Keratinocyte (primary cell): Measurements from ENCODE around the gene GRK7. TPM values are rescaled to one million over a fixed set of nuclear protein-coding genes. Genes with fewer than 3 reads are reported as not detected.

Source experiments
- DNase-seq: peaks from one replicate; pipeline ENCODE4 v3.0.0-alpha.2; 2011; ENCODE audit warnings: low read depth, missing footprints, low spot score
- FAIRE-seq: peaks from 2 replicates; lab custom pipeline; 2011; peaks lifted over from hg19 to GRCh38; lab: Jason Lieb, UNC
- H2AFZ ChIP-seq: 2 replicates; pipeline ENCODE4 v1.6.0; 2012; ENCODE audit warnings: low read length, control low read depth, inconsistent platforms; ENCODE audit not compliant: control insufficient read depth
- H3K27ac ChIP-seq: 2 replicates; pipeline ENCODE4 v1.5.1; 2011; ENCODE audit warnings: low read length; ENCODE audit not compliant: control insufficient read depth, insufficient read depth
- H3K27me3 ChIP-seq: 3 replicates; pipeline ENCODE4 v1.6.0; 2011; ENCODE audit warnings: low read length; ENCODE audit not compliant: control insufficient read depth, insufficient read depth; ENCODE audit errors: extremely low read depth
- H3K36me3 ChIP-seq, 2 experiments: 2 replicates in 1 of 2; 3 replicates in 1 of 2; pipeline ENCODE4 v1.5.1; 2011; ENCODE audit warnings: low read length in 2 of 2, mild to moderate bottlenecking in 1 of 2; ENCODE audit not compliant: control insufficient read depth in 2 of 2, insufficient read depth in 2 of 2; ENCODE audit errors: extremely low read depth in 1 of 2
- H3K4me1 ChIP-seq: 3 replicates; pipeline ENCODE4 v1.5.1; 2011; ENCODE audit warnings: low read length; ENCODE audit not compliant: control insufficient read depth, insufficient read depth; ENCODE audit errors: extremely low read depth
- H3K4me2 ChIP-seq: 3 replicates; pipeline ENCODE4 v1.6.0; 2011; ENCODE audit warnings: low read depth, low read length; ENCODE audit not compliant: control insufficient read depth, insufficient read depth; ENCODE audit errors: extremely low read depth
- H3K4me3 ChIP-seq, 3 experiments: fragments of 200-600 bp in 1 of 3; sonication (generic) in 1 of 3; 2 replicates in 2 of 3; 3 replicates in 1 of 3; pipeline ENCODE4 v1.5.1; 2011 to 2016; ENCODE audit warnings: low read length in 3 of 3, mild to moderate bottlenecking in 3 of 3, control low read depth in 2 of 3, inconsistent platforms in 1 of 3, low read depth in 1 of 3, mixed read lengths in 1 of 3, mixed run types in 1 of 3, moderate library complexity in 1 of 3; ENCODE audit not compliant: control insufficient read depth in 2 of 3, insufficient read depth in 2 of 3; ENCODE audit errors: extremely low read depth in 1 of 3
- H3K79me2 ChIP-seq: 2 replicates; pipeline ENCODE4 v1.6.0; 2012; ENCODE audit warnings: low read length; ENCODE audit not compliant: control insufficient read depth, insufficient read depth
- H3K9ac ChIP-seq: 3 replicates; pipeline ENCODE4 v1.6.0; 2011; ENCODE audit warnings: low read length; ENCODE audit not compliant: control insufficient read depth, insufficient read depth; ENCODE audit errors: extremely low read depth
- H3K9me1 ChIP-seq: 3 replicates; pipeline ENCODE4 v1.6.0; 2011; ENCODE audit warnings: low read length; ENCODE audit not compliant: control insufficient read depth, insufficient read depth; ENCODE audit errors: extremely low read depth
- H3K9me3 ChIP-seq: 2 replicates; pipeline ENCODE4 v1.5.1; 2012; ENCODE audit warnings: low read depth, low read length; ENCODE audit not compliant: control insufficient read depth
- H4K20me1 ChIP-seq: 3 replicates; pipeline ENCODE4 v1.6.0; 2011; ENCODE audit warnings: low read length; ENCODE audit not compliant: control insufficient read depth, insufficient read depth; ENCODE audit errors: extremely low read depth
- EZH2 ChIP-seq: IDR thresholded peaks from one replicate; pipeline ENCODE4 v1.6.1; 2012; ENCODE audit warnings: inconsistent platforms, mild to moderate bottlenecking, low read length, moderate library complexity
- dilution Hi-C: fragments of 300-500 bp; cut with MboI; formaldehyde crosslinking; loops from one replicate; pipeline ENCODE4 v1.7.0; 2020; ENCODE audit warnings: low sequenced_read_pairs; ENCODE audit not compliant: extremely low pct_ligation_motif_present
- polyA plus RNA-seq, 5 experiments: library from polyadenylated mRNA; depleted of rRNA in 3 of 5; stranded (reverse) in 3 of 5; stranded (forward) in 1 of 5; unstranded in 1 of 5; fragments of >200 nt; gene quantifications; 1 replicate in 1 of 5; 2 replicates in 3 of 5; 3 replicates in 1 of 5; pipeline versions ENCODE4 v1.2.1 to v1.2.3, GENCODE V29; 2011 to 2012; ENCODE audit warnings: missing spikeins in 2 of 5, low read depth in 1 of 5, low replicate concordance in 1 of 5
- TF ChIP-seq, protein P1 (sequence below), 3 experiments: IDR thresholded peaks in 1 of 3; conservative IDR thresholded peaks in 1 of 3; optimal IDR thresholded peaks in 1 of 3; 2 replicates in 2 of 3; 3 replicates in 1 of 3; pipeline versions ENCODE3 to v1.5.1; 2011; ENCODE audit warnings: low read length in 3 of 3, mild to moderate bottlenecking in 3 of 3, moderate library complexity in 2 of 3, control low read depth in 1 of 3, inconsistent platforms in 1 of 3; ENCODE audit not compliant: insufficient read depth in 2 of 3; ENCODE audit errors: extremely low read depth in 1 of 3

The GRK7 gene
- polyA plus RNA-seq, 1 donor (not counting 4 experiments of a cell fraction or from before 2014, with no cell fraction given), result not detected

DNA sequence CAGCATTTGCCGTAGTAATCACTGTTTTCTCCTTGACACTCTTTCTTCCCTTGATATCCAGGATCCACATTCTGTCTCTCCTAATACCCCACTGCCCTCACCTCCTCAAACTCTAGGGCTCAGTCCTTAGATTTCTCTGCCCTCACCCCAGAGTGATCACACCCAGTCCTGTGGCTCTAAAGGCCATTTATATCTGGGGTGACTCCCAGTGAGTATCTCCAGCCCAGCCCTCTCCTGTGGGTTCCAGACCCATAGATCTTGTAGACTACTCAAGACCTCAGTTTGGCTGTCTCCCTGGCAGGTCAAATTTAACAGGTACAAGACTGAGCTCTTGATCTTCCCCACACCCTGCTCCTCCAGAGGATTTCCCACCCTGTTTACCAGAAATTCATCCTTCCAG, 1.3 kb downstream of the GRK7 start:
- dilution Hi-C loops, result no loop called here
- DNase-seq, result no peak
- no peak for FAIRE-seq

DNA sequence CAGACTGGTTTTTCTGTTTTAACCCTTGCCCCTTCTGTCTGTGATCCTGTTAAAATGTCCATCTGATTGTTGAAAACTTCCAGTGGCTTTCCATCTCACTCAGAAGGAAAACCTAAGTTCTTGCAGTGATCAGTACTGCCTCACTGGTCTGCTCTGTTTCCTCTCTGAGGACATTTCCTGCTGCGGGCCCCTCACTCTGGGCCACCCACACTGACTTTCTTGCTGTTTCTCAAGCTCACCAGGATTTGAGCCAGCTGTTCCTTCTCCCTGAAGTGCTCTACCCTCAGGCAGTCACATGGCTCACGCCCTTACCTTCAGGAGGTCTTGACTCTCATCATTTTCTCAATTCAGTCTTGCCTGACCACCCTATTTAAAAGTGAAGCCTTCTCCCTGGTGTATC, 1.8 kb downstream of the GRK7 start:
- dilution Hi-C loops, result no loop called here
- no peak for DNase-seq
- TF ChIP-seq, protein P1, sequence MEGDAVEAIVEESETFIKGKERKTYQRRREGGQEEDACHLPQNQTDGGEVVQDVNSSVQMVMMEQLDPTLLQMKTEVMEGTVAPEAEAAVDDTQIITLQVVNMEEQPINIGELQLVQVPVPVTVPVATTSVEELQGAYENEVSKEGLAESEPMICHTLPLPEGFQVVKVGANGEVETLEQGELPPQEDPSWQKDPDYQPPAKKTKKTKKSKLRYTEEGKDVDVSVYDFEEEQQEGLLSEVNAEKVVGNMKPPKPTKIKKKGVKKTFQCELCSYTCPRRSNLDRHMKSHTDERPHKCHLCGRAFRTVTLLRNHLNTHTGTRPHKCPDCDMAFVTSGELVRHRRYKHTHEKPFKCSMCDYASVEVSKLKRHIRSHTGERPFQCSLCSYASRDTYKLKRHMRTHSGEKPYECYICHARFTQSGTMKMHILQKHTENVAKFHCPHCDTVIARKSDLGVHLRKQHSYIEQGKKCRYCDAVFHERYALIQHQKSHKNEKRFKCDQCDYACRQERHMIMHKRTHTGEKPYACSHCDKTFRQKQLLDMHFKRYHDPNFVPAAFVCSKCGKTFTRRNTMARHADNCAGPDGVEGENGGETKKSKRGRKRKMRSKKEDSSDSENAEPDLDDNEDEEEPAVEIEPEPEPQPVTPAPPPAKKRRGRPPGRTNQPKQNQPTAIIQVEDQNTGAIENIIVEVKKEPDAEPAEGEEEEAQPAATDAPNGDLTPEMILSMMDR (optimal IDR thresholded peaks at IDR 0.05 in 1 of 3, IDR thresholded peaks at IDR 0.05 in 1 of 3, conservative IDR thresholded peaks at IDR 0.05 in 1 of 3; ENCODE audit: extremely low read depth in 1 of 3, insufficient read depth in 2 of 3, low read length in 3 of 3), result no peak
- TF ChIP-seq EZH2, result no peak
- Histone ChIP-seq H3K79me2 (no peaks in the 10 kb centered on the region), H3K27ac (no peak overlapping the region), H2AFZ (no peak overlapping the region), H3K4me2 (no peak overlapping the region), H3K9ac (no peak overlapping the region), H3K4me1 (no peaks in the 10 kb centered on the region), H4K20me1 (no peaks in the 10 kb centered on the region), H3K27me3 (no peaks in the 10 kb centered on the region), H3K36me3 (no peaks in the 10 kb centered on the region), H3K9me1 (no peaks in the 10 kb centered on the region), H3K9me3 (no peaks in the 10 kb centered on the region), H3K4me3 (no peak overlapping the region)
- FAIRE-seq, result no peak

More for the DNA sequence above, 1.3 kb downstream of the GRK7 start:
- Histone ChIP-seq H3K27me3 (no peaks in the 10 kb centered on the region), H3K79me2 (no peaks in the 10 kb centered on the region), H3K9ac (no peak overlapping the region), H3K9me1 (no peaks in the 10 kb centered on the region), H3K36me3 (no peaks in the 10 kb centered on the region), H4K20me1 (no peaks in the 10 kb centered on the region), H3K27ac (no peak overlapping the region), H3K4me1 (no peaks in the 10 kb centered on the region), H3K9me3 (no peaks in the 10 kb centered on the region), H2AFZ (no peak overlapping the region), H3K4me3 (no peak overlapping the region), H3K4me2 (no peak overlapping the region)
- TF ChIP-seq EZH2, result no peak
- TF ChIP-seq, protein P1 (optimal IDR thresholded peaks at IDR 0.05 in 1 of 3, IDR thresholded peaks at IDR 0.05 in 1 of 3, conservative IDR thresholded peaks at IDR 0.05 in 1 of 3; ENCODE audit: extremely low read depth in 1 of 3, insufficient read depth in 2 of 3, low read length in 3 of 3), result no peak
